Mucosa of rectum (tissue), 2 donors: ENCODE measurements around the gene DBN1.
A peak's percentile ranks its signal among the peaks of the same experiment; 100 is the strongest.

Experiments used
- H3K27ac ChIP-seq, 2 donors: one replicate each; pipeline ENCODE4 v1.7.0; 2013; ENCODE audit warnings: inconsistent platforms in 2 of 2, low read depth in 2 of 2, low read length in 2 of 2
- H3K27me3 ChIP-seq, 2 donors: one replicate each; pipeline ENCODE4 v1.7.0; 2013; ENCODE audit warnings: low read length in 2 of 2; ENCODE audit not compliant: control insufficient read depth in 2 of 2, insufficient read depth in 2 of 2
- H3K36me3 ChIP-seq, 2 donors: one replicate each; pipeline ENCODE4 v1.7.0; 2013; ENCODE audit warnings: low read length in 2 of 2; ENCODE audit not compliant: control insufficient read depth in 2 of 2, insufficient read depth in 2 of 2
- H3K4me1 ChIP-seq, 2 donors: one replicate each; pipeline ENCODE4 v1.7.0; 2013; ENCODE audit warnings: low read length in 2 of 2, mild to moderate bottlenecking in 1 of 2; ENCODE audit not compliant: control insufficient read depth in 2 of 2, insufficient read depth in 2 of 2
- H3K4me3 ChIP-seq, 2 donors: one replicate each; pipeline ENCODE4 v1.7.0; 2013; ENCODE audit warnings: low read length in 2 of 2
- H3K9ac ChIP-seq, 2 donors: one replicate each; pipeline ENCODE4 v1.7.0; 2013; ENCODE audit warnings: low read length in 2 of 2, low read depth in 1 of 2, mild to moderate bottlenecking in 1 of 2
- H3K9me3 ChIP-seq, 2 donors: one replicate each; pipeline ENCODE4 v1.7.0; 2013; ENCODE audit warnings: low read length in 2 of 2; ENCODE audit not compliant: control insufficient read depth in 2 of 2
- donor health status: healthy.
- donor health status: Normal muscosa, but diverticular disease.

The DBN1 gene

DNA sequence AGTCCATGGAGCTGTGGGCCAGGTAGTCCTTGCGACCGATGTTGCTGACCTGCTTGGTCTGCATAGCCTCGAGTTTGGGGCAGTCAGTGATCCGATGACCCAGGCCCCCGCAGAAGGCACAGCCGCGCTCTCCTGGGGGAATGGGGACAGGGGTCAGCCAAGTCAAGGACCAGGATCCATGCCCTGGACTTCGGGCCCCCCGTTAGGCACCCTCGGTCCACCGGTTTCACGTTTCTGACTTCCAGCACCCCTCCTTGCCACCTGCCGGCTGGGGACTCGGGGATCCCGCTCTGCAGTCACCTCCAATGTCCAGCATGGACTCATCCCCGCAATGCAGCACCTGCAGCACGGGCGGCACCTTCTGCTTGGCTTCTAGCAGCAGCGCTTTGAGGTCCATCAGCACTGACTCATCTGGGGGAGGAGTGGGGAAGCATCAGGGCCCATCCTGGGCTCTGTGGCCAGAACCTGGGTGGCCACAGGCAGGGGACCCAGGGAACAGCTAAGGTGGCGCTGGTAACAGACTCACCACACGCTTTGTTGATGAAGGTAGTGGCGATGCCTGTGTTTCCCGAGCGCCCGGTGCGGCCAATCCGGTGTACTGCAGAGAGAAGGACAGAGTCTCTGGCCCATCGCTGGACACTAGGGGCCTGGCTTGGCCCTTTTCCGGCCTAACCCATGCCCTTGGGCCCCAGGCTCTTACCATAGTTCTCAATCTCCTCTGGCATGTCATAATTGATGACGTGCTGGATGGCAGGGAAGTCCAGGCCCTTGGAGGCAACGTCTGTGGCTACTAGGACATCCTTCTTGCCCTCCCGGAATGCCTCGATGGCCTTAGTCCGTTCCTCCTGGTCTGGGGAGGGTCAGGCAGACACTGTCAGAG, 38.6 kb upstream of the DBN1 start:
- Histone ChIP-seq H3K9me3 (no peaks in the 10 kb centered on the region), H3K27ac (no peak overlapping the region), H3K9ac (no peak overlapping the region), H3K36me3 (peaks cover 43 to 53% of the 10 kb centered on the region in 2 donors), H3K4me3 (no peak overlapping the region), H3K27me3 (no peaks in the 10 kb centered on the region), H3K4me1 (peaks cover 11 to 19% of the 10 kb centered on the region in 2 donors)

DNA sequence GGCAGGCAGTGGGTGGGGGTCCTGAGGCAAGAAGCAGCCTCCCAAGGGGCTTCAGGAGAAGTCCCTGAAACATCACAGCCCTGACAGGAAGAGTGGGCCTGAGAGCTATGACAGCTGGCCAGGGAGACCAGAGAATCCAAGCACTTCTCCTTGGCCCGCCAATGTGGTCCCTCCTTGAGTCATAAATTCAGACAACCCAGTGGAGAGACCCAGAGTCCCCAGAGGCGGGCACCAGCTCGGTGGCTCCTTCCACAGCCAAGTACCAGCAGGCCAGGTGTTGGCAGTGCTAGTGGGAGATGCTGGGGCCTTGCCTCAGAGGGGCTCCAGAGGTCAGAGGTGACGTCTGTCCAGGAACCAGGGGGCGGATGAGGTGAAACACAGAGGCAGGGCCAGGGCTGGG, 37.7 kb upstream of the DBN1 start:
- Histone ChIP-seq H3K27me3 (no peaks in the 10 kb centered on the region), H3K9me3 (no peaks in the 10 kb centered on the region), H3K4me3 (no peak overlapping the region), H3K27ac (peak overlapping the region in 1 of 2 donors; percentile 82), H3K36me3 (peaks cover 43 to 53% of the 10 kb centered on the region in 2 donors), H3K9ac (no peak overlapping the region), H3K4me1 (peaks cover 11 to 17% of the 10 kb centered on the region in 2 donors)

DNA sequence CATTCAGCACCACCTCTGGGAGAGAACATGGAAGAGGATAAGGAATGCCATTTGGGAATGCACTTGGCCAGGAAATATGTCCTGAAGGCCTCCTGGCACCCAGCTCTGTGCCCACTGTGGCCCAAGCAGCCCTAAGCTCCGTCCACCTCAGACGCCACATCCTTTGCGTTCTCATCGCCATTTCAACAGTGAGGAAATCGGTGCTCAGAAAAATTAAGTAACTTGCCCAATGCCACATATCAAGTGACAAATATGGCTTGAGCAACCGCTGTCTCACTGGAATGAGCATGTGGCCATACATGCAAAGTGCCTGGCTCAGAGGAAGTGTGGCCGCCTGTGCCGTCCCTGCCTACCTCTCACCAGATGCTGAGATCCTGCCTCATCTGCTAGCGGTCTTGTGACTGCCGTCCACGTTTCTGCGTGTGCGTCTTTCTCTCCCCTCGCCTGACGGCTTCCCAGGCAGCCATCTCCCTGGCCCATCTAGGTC, 37.2 kb upstream of the DBN1 start:
- Histone ChIP-seq H3K27ac (peak overlapping the region in 1 of 2 donors; percentile 82), H3K4me3 (no peak overlapping the region), H3K36me3 (peaks cover 41 to 50% of the 10 kb centered on the region in 2 donors), H3K9me3 (no peaks in the 10 kb centered on the region), H3K27me3 (no peaks in the 10 kb centered on the region), H3K9ac (no peak overlapping the region), H3K4me1 (peaks cover 5 to 11% of the 10 kb centered on the region in 2 donors)

DNA sequence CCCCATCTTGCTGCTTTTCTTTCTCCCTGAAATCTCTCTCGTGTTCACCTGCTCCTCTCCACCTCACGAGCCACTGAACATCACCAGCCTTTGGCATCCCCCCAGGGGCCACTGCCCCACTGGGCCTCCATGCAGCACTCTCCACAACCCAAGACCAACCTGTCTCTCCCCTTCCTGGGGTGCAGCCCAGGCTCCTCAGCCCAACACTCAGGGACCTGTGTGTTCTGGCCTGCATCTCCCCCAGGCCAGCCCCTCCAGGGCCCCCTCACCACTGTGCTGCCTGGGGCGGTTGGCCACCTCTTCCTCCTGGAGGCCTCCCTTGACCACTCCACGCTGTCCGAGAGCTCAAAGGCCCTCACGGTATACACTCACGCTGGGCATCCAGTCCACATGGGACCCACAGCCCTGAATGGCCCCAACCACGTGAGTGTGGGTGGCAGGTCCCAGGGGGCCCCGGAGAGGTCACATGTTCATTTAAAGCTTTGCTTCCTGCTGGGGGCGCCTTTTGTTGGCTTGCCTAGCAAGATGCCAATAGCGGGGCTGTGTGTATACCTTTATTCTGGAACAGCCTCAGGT, 36.6 kb upstream of the DBN1 start:
- H3K27ac ChIP-seq, result peak overlapping the region; percentile 50 to 82
- no peaks in the 10 kb centered on the region for H3K27me3 ChIP-seq
- peaks cover 37 to 44% of the 10 kb centered on the region in 2 donors for H3K36me3 ChIP-seq
- H3K9me3 ChIP-seq, result no peaks in the 10 kb centered on the region
- no peak overlapping the region for H3K9ac ChIP-seq
- peak overlapping the region in 1 of 2 donors; percentile 71 for H3K4me3 ChIP-seq
- peaks cover 3 to 7% of the 10 kb centered on the region in 2 donors for H3K4me1 ChIP-seq

DNA sequence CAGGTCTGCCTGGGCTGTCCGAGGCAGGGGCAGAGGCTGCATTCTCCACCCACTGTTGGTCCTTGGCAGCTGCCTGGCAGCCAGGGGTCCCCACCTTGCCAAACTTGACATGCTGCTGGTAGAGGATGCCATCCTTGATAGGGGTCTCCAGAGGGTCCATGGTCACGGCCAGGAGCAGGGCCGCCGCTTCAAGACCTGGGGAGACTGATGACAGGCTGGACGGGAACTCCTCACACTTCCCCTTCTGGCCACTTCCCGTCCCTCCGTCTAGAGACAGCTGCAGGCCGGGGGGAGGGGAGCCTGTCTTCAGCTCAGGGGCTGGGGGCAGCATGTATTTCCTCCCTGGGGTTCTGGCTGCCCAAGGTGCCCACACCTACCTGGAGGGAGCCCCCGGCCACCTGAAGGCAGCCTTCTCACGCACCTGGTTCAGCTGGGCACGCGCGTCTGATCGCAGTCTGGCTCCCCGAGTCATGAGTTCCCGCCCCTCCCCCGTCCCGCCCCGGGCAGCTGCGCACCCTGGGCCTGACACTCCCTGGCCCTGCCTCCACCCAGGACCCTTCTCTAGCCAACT, 36.0 kb upstream of the DBN1 start, which contains the start of gene DOK3:
Gene DOK3 (minus strand): TSS at position 446 of the 571 bp plus-strand sequence. CDS start 286 bp downstream, at position 160.
- peaks cover 3 to 7% of the 10 kb centered on the region in 2 donors for H3K4me1 ChIP-seq
- peak within 1 kb of the TSS; percentile 33 to 52 for H3K9ac ChIP-seq

DNA sequence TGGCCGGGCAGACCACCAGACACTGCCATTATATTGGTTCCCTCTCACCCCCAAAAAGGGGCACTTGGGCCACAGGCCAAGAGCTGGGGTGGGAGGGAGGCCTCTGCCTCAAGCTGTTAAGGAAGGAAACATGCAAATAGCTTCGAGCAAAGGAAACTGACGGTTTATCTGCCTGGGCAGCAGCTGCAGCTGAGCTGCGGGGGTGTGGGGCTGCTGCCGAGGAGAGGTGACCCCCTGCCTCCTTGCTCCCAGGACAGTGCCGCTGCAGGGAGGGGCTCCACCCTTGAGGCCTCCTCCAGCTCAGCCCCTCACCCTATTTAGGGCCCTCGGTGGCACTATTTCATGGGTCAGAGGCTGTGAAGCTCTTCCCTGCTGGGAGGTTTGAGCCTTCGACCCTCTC, 35.4 kb upstream of the DBN1 start:
- Histone ChIP-seq H3K36me3 (peaks cover 25 to 32% of the 10 kb centered on the region in 2 donors), H3K27ac (peak overlapping the region; percentile 50 to 82)

More for the DNA sequence above, 36.0 kb upstream of the DBN1 start, which contains the start of gene DOK3:
- Histone ChIP-seq H3K27ac (peak within 1 kb of the TSS; percentile 50 to 82), H3K36me3 (peaks cover 31 to 39% of the 10 kb centered on the region in 2 donors), H3K27me3 (no peaks in the 10 kb centered on the region), H3K4me3 (peak within 1 kb of the TSS; percentile 47 to 71), H3K9me3 (no peaks in the 10 kb centered on the region)

DNA sequence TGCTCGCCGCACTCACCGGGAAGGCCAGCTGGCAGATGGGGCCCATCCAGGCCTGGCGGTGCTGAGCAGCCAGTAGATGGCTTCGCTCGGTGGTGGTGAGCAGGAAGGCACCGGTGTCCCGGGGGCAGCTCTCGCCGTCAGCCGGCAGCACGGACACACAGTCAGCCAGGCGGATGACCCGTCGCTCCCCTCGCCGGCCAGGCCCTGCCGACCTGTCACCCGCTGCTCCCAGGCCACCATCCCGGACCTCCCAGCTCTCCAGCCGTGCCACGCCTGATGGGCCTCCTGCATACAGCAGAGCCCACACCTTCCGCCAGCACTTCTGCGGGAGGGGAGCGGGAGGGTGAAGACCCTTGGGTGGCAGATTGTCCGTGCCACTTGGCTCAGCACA, 34.8 kb upstream of the DBN1 start:
- Histone ChIP-seq H3K27me3 (no peaks in the 10 kb centered on the region), H3K36me3 (peaks cover 25 to 26% of the 10 kb centered on the region in 2 donors), H3K4me3 (peak overlapping the region; percentile 39 to 71), H3K4me1 (peaks cover 3 to 7% of the 10 kb centered on the region in 2 donors), H3K9ac (peak overlapping the region; percentile 26 to 56), H3K9me3 (no peaks in the 10 kb centered on the region), H3K27ac (peak overlapping the region in 1 of 2 donors; percentile 82)

More for the DNA sequence above, 35.4 kb upstream of the DBN1 start:
- Histone ChIP-seq H3K9me3 (no peaks in the 10 kb centered on the region), H3K27me3 (no peaks in the 10 kb centered on the region), H3K9ac (peak overlapping the region; percentile 33 to 52), H3K4me3 (peak overlapping the region; percentile 47 to 71), H3K4me1 (peaks cover 3 to 7% of the 10 kb centered on the region in 2 donors)

DNA sequence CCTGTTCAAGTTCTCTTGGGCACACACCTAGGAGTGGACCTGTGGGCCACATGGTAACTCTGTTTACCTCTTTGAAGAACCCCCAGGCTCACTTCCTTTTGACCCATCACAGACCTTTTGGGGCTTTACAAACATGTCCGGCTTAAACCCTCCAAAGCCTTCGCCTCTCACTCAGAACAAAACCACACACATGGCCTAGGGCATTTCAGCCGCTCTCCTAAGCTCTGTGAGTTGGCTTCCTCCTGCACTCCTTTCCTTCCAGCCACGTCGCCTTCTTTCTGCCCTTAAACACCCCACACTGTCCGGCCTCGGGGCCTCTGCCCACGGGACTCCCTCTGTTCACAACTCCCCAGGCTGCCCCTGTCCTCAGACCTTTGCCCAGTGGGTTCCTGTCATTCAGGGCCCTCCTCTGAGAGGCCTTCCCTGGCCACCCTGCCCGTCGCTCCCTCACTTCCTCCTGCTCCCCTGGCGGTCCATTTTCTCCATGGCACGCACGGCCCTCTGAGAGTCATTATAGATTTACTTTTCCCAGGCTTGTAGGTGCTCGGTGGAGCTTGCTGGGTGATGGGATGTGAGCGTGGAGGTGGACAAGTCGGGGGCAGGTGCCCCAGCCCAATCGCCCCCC, 34.3 kb upstream of the DBN1 start:
- H3K27ac ChIP-seq, result peak overlapping the region in 1 of 2 donors; percentile 82
- H3K9ac ChIP-seq, result no peak overlapping the region
- peaks cover 3 to 7% of the 10 kb centered on the region in 2 donors for H3K4me1 ChIP-seq
- H3K36me3 ChIP-seq, result peaks cover 20 to 22% of the 10 kb centered on the region in 2 donors
- H3K27me3 ChIP-seq, result no peaks in the 10 kb centered on the region
- no peaks in the 10 kb centered on the region for H3K9me3 ChIP-seq
- H3K4me3 ChIP-seq, result peak overlapping the region; percentile 39 to 71

DNA sequence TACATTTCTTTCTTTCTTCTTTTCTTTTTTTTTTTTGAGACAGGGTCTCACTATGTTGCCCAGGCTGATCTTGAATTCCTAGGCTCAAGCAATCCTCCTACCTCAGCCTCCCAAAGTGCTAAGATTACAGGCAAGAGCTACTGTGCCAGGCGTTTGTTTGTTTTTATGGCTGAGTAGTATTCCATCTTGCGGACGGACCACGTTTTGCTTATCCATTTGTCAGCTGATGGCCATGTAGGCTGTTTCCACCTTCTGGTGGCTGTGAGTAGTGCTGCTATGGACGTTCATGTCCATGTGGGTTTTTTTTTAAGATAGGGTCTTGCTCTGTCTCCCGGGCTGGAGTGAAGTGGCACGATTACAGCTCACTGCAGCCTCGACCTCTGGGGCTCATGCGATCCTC, 33.7 kb upstream of the DBN1 start:
- Histone ChIP-seq H3K27me3 (no peaks in the 10 kb centered on the region), H3K36me3 (peaks cover 15 to 17% of the 10 kb centered on the region in 2 donors), H3K27ac (peak overlapping the region in 1 of 2 donors; percentile 82)

More for the DNA sequence above, 33.7 kb upstream of the DBN1 start:
- Histone ChIP-seq H3K4me1 (peaks cover 3 to 7% of the 10 kb centered on the region in 2 donors), H3K4me3 (no peak overlapping the region), H3K9ac (no peak overlapping the region), H3K9me3 (no peaks in the 10 kb centered on the region)
